Karpas-422 (cell line): ENCODE measurements around the gene ELFN2. TPM values are rescaled to one million over a fixed set of nuclear protein-coding genes. Genes with fewer than 3 reads are reported as not detected.
A peak's percentile ranks its signal among the peaks of the same experiment; 100 is the strongest.
"Not testable (repeated sequence)": the region's sequence is repeated elsewhere in the genome, so short reads cannot be mapped to it uniquely, and the experiment has no call there.

ENCODE experiments used
- DNase-seq: peaks from one replicate; pipeline ENCODE4 v3.0.0-alpha.2; 2015
- H2AFZ ChIP-seq: fragments of 200-600 bp; sonication (generic); 2 replicates; pipeline ENCODE4 v1.6.1; 2014; ENCODE audit warnings: antibody characterized with exemption, low read length, mixed read lengths
- H3K27ac ChIP-seq: fragments of 200-600 bp; sonication (generic); 2 replicates; pipeline ENCODE4 v1.5.1; 2014; ENCODE audit warnings: mild to moderate bottlenecking, low read length, moderate library complexity
- H3K27me3 ChIP-seq: fragments of 200-600 bp; sonication (generic); 2 replicates; pipeline ENCODE4 v1.6.1; 2014; ENCODE audit warnings: low read length, mixed read lengths
- H3K36me3 ChIP-seq: fragments of 200-600 bp; sonication (generic); 2 replicates; pipeline ENCODE4 v1.6.1; 2014; ENCODE audit warnings: low read length, mixed read lengths; ENCODE audit not compliant: insufficient read depth
- H3K4me1 ChIP-seq: fragments of 200-600 bp; sonication (generic); 2 replicates; pipeline ENCODE4 v1.6.1; 2014; ENCODE audit warnings: mild to moderate bottlenecking, low read length, mixed read lengths
- H3K4me2 ChIP-seq: fragments of 200-600 bp; sonication (generic); 2 replicates; pipeline ENCODE4 v1.6.1; 2014; ENCODE audit warnings: low read length, low read depth, mild to moderate bottlenecking; ENCODE audit not compliant: poor library complexity, severe bottlenecking
- H3K4me3 ChIP-seq: fragments of 200-600 bp; sonication (generic); 2 replicates; pipeline ENCODE4 v1.5.1; 2014; ENCODE audit warnings: mild to moderate bottlenecking, antibody characterized with exemption, low read length, mixed read lengths
- H3K79me2 ChIP-seq: fragments of 200-600 bp; sonication (generic); 2 replicates; pipeline ENCODE4 v1.6.1; 2014; ENCODE audit warnings: mild to moderate bottlenecking, low read length, mixed read lengths
- H3K9ac ChIP-seq: fragments of 200-600 bp; sonication (generic); 2 replicates; pipeline ENCODE4 v1.6.0; 2014; ENCODE audit warnings: low read length
- H3K9me2 ChIP-seq: fragments of 200-600 bp; sonication (generic), shearing (Covaris generic); replicated peaks from 2 replicates; pipeline ENCODE4 v1.6.0; 2014; ENCODE audit warnings: mild to moderate bottlenecking, low read length, moderate library complexity; ENCODE audit not compliant: insufficient read depth
- H3K9me3 ChIP-seq: fragments of 300-700, 200-600 bp; sonication (generic); 2 replicates; pipeline ENCODE4 v1.6.1; 2014; ENCODE audit warnings: low read length, mixed read lengths
- H4K20me1 ChIP-seq: fragments of 200-600 bp; sonication (generic); 2 replicates; pipeline ENCODE4 v1.6.1; 2014; ENCODE audit warnings: mild to moderate bottlenecking, antibody characterized with exemption, low read length, low read depth; ENCODE audit not compliant: insufficient read depth
- total RNA-seq: library from RNA; depleted of rRNA; stranded (reverse); fragments of >200 nt; shearing (Covaris generic); gene quantifications from 2 replicates; pipeline ENCODE4 v1.2.3, GENCODE V29; 2014; ENCODE audit warnings: low replicate concordance

The ELFN2 gene
- total RNA-seq, 1 experiment from 2014 or later: not detected

DNA sequence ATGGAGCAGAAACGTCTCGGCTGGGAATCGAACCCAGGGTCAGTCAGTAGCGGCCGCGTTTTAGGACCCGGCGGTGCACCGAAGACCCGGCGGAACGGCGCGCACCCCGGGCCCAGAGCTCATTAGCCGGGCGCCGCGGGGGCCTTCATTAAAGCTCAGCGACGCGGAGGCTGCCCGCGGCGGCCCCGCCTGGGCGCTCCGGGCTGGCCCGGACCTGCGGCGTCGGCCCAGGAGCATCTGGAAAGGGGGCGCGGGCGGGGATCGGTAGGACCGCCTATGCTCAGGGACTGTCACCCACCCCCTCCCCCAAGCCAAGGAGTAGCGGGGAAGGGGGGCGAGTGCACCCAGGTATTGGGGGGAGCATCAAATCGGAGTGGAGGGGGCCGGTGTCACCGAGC is 92.8 kb downstream of the ELFN2 start:
- Histone ChIP-seq H3K4me1 (peaks cover 13% of the 10 kb centered on the region), H3K4me3 (no peak overlapping the region), H3K27me3 (no peaks in the 10 kb centered on the region), H3K9ac (no peak overlapping the region), H2AFZ (no peak overlapping the region), H3K79me2 (no peaks in the 10 kb centered on the region), H3K36me3 (no peaks in the 10 kb centered on the region), H3K9me2 (no peaks in the 10 kb centered on the region), H4K20me1 (0 out of 2 replicates have a peak, but pooled peaks cover 4% of the 10 kb centered on the region), H3K4me2 (no peak overlapping the region), H3K27ac (no peak overlapping the region), H3K9me3 (no peaks in the 10 kb centered on the region)
- DNase-seq: no peak

GRCh38 chr22:37333724-37334460 is 93.4 kb downstream of the ELFN2 start:
- H3K9me3 ChIP-seq: no peaks in the 10 kb centered on the region
- no peak overlapping the region for H2AFZ ChIP-seq
- no peaks in the 10 kb centered on the region for H3K9me2 ChIP-seq
- no peak for DNase-seq
- 0 out of 2 replicates have a peak, but pooled peaks cover 4% of the 10 kb centered on the region for H4K20me1 ChIP-seq
- H3K9ac ChIP-seq: no peak overlapping the region
- H3K4me3 ChIP-seq: no peak overlapping the region
- H3K27ac ChIP-seq: no peak overlapping the region
- no peaks in the 10 kb centered on the region for H3K36me3 ChIP-seq
- H3K27me3 ChIP-seq: no peaks in the 10 kb centered on the region
- no peaks in the 10 kb centered on the region for H3K79me2 ChIP-seq
- peaks cover 13% of the 10 kb centered on the region for H3K4me1 ChIP-seq
- no peak overlapping the region for H3K4me2 ChIP-seq

DNA sequence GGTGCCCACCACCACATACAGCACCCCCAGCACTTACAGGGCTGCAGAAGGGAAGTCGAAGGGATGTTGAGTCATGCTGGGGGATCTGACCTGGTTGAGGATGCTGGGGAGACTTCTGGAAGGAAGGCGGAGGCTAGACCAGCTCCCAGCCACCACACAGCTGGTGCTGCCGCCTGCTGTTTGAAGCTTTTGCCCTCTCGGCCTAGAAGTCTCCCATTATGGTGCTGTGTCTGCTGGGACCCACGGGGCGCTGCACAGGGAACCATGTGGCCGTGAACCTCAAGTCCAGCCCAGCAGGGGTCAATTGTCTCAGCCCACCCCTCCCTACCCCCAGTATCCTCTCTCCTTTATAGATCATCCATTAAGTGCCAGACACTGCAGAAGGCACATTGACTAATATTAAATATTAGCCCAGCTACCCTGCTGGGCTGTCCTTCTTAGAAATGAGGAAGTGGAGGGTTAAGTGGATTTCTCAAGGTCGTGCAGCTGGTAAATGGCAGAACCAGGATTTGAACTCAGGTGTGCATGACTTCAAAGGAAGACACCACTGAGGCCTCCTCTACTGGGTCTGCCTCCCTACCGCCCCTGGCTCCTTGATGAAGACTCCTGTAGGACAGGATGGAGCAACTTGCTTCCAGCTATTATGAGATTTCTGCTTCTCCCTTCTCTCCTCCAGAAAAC is 95.3 kb downstream of the ELFN2 start:
- Histone ChIP-seq H3K27me3 (no peaks in the 10 kb centered on the region), H3K79me2 (no peaks in the 10 kb centered on the region), H4K20me1 (0 out of 2 replicates have a peak, but pooled peaks cover 4% of the 10 kb centered on the region), H3K9ac (no peak overlapping the region), H2AFZ (no peak overlapping the region), H3K36me3 (no peaks in the 10 kb centered on the region), H3K4me1 (peaks cover 13% of the 10 kb centered on the region), H3K4me2 (no peak overlapping the region), H3K4me3 (no peak overlapping the region), H3K9me2 (no peaks in the 10 kb centered on the region), H3K9me3 (no peaks in the 10 kb centered on the region), H3K27ac (no peak overlapping the region)
- peak; percentile 63 for DNase-seq

- Histone ChIP-seq H3K27me3 (no peaks in the 10 kb centered on the region), H3K4me2 (no peak overlapping the region), H3K27ac (no peak overlapping the region)
These were observed 96.2 kb downstream of the ELFN2 start for GRCh38 chr22:37331034-37331428.

GRCh38 chr22:37330200-37331033 is 96.9 kb downstream of the ELFN2 start:
- DNase-seq: peak; percentile 95
- Histone ChIP-seq H3K27ac (no peak overlapping the region), H3K9me3 (no peaks in the 10 kb centered on the region), H3K79me2 (no peaks in the 10 kb centered on the region), H2AFZ (no peak overlapping the region), H3K4me2 (no peak overlapping the region), H3K9me2 (no peaks in the 10 kb centered on the region), H3K4me1 (peaks cover 13% of the 10 kb centered on the region), H3K36me3 (no peaks in the 10 kb centered on the region), H3K4me3 (no peak overlapping the region), H3K9ac (no peak overlapping the region), H3K27me3 (no peaks in the 10 kb centered on the region), H4K20me1 (0 out of 2 replicates have a peak, but pooled peaks cover 4% of the 10 kb centered on the region)

More at GRCh38 chr22:37331034-37331428, 96.2 kb downstream of the ELFN2 start:
- H4K20me1 ChIP-seq: 0 out of 2 replicates have a peak, but pooled peaks cover 4% of the 10 kb centered on the region
- no peak overlapping the region for H2AFZ ChIP-seq
- H3K4me1 ChIP-seq: peaks cover 13% of the 10 kb centered on the region
- H3K9me2 ChIP-seq: no peaks in the 10 kb centered on the region
- H3K79me2 ChIP-seq: no peaks in the 10 kb centered on the region
- no peaks in the 10 kb centered on the region for H3K36me3 ChIP-seq
- no peak overlapping the region for H3K9ac ChIP-seq
- H3K4me3 ChIP-seq: no peak overlapping the region
- no peak for DNase-seq
- H3K9me3 ChIP-seq: no peaks in the 10 kb centered on the region

DNA sequence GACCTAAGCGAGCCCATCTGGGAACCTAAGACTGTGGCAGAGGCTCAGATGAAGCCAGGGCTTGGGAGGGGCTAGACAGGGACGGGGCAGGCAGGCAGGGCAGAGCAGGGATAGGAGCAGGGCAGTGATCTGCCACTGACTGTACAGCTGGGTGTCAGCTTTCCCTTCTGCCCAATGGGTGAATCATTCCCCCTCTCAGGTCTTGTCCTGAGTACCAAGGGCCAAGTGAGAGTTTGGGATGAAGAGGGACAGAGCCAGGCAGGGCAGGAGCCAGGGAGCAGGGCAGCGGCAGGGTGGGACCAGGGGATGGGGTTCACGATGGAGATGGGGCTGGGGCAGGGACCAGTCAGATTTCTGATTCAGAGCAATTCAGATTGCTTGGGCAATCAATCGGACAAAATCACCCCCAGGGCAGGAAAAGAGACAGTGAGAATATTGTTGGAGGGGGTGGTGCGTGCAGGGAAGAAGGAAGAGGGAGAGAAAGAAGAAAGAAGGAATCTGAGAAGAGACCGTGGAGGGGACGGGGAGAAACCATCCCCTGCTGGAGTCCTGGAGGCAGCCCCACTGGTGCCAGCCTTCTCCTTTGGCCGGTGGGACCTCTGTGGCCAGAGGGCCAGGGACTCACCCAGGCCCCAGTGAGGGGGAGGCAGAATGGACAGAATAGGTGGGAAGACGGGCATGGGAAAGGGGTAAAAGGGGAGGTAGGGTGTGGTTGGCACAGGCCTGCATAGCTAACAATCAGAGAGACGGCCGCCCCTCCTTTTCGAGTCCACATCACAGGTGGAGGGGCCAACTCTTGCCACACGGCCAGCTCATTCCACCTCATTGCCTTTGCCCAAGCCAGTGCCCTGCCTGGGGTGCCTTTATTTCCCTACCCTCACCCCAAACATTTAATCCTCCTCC is 97.8 kb downstream of the ELFN2 start:
- Histone ChIP-seq H2AFZ (no peak overlapping the region), H3K9ac (no peak overlapping the region), H3K4me2 (no peak overlapping the region), H3K4me1 (peaks cover 13% of the 10 kb centered on the region), H3K27me3 (no peaks in the 10 kb centered on the region), H3K79me2 (no peaks in the 10 kb centered on the region), H3K36me3 (no peaks in the 10 kb centered on the region), H4K20me1 (0 out of 2 replicates have a peak, but pooled peaks cover 4% of the 10 kb centered on the region), H3K9me3 (no peaks in the 10 kb centered on the region), H3K27ac (no peak overlapping the region), H3K9me2 (no peaks in the 10 kb centered on the region), H3K4me3 (no peak overlapping the region)
- no peak for DNase-seq

- not testable (repeated sequence) for H3K79me2 ChIP-seq, H2AFZ ChIP-seq, H3K27me3 ChIP-seq, DNase-seq, H3K36me3 ChIP-seq, H3K9me2 ChIP-seq, H3K9me3 ChIP-seq, H3K27ac ChIP-seq, H3K4me3 ChIP-seq, H4K20me1 ChIP-seq, H3K4me2 ChIP-seq, H3K9ac ChIP-seq
- peaks cover 13% of the 10 kb centered on the region for H3K4me1 ChIP-seq
These were observed 98.6 kb downstream of the ELFN2 start for GRCh38 chr22:37328538-37329237.
